ENCODE data around the gene RAB43. TPM values are rescaled to one million over a fixed set of nuclear protein-coding genes. Genes with fewer than 3 reads are reported as not detected.
A peak's percentile ranks its signal among the peaks of the same experiment; 100 is the strongest.
"Not testable (repeated sequence)": the region's sequence is repeated elsewhere in the genome, so short reads cannot be mapped to it uniquely, and the experiment has no call there.

RAB43 gene
- total RNA-seq, 1 donor from 2014 or later: 3.7 TPM

DNA sequence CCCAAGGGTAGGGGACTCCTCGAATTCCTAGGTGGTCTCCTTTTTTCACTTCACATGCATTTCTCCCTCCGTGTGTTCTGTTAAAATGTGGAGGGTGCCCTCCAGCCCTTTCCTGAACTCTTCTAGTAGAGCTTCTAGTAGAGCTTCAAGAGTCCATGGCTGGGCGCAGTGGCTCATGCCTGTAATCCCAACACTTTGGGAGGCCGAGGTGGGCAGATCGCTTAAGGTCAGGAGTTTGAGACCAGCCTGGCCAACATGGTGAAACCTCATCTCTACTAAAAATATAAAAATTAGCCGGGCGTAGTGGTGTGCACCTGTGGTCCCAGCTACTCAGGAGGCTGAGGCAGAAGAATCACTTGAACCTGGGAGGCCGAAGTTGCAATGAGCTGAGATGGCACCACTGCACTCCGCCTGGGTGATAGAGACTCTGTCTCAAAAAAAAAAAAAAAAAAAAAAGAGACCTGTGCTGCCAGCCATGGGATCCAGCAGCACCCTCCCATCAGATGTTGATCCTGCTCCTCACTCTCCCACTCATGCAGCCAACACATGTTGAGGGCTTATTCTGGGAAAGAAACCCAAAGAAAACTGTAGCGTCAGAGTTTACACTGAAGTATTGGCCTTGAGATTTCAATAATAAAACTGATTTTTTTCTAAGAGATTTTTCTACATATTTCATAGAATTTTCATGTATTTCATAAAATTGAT is 10.4 kb downstream of the RAB43 start:
- not testable (repeated sequence) for H3K4me3 ChIP-seq (ENCODE audit: low read length in 3 of 3); H3K36me3 ChIP-seq (ENCODE audit: control insufficient read depth in 3 of 3, insufficient read depth in 3 of 3, low read length in 3 of 3); H3K27me3 ChIP-seq (ENCODE audit: control insufficient read depth in 3 of 3, insufficient read depth in 3 of 3, low read length in 3 of 3); H3K9ac ChIP-seq (ENCODE audit: low read depth in 1 of 3, low read length in 3 of 3); H3K27ac ChIP-seq (ENCODE audit: low read depth, low read length); H3K9me3 ChIP-seq (ENCODE audit: control insufficient read depth in 3 of 3, low read length in 3 of 3); H3K4me1 ChIP-seq (ENCODE audit: control insufficient read depth in 3 of 3, insufficient read depth in 3 of 3, low read length in 3 of 3)

GRCh38 chr3:129107793-129108192 is 13.8 kb downstream of the RAB43 start:
- H3K4me1 ChIP-seq (ENCODE audit: control insufficient read depth in 3 of 3, insufficient read depth in 3 of 3, low read length in 3 of 3): peaks cover 0 to 3% (median 0%) of the 10 kb centered on the region in 3 donors
- H3K4me3 ChIP-seq (ENCODE audit: low read length in 3 of 3): no peak overlapping the region
- no peak overlapping the region for H3K9ac ChIP-seq (ENCODE audit: low read depth in 1 of 3, low read length in 3 of 3)
- no peaks in the 10 kb centered on the region for H3K9me3 ChIP-seq (ENCODE audit: control insufficient read depth in 3 of 3, low read length in 3 of 3)
- H3K36me3 ChIP-seq (ENCODE audit: control insufficient read depth in 3 of 3, insufficient read depth in 3 of 3, low read length in 3 of 3): peaks cover 2 to 6% (median 5%) of the 10 kb centered on the region in 3 donors
- H3K27ac ChIP-seq (ENCODE audit: low read depth, low read length): no peak overlapping the region
- H3K27me3 ChIP-seq (ENCODE audit: control insufficient read depth in 3 of 3, insufficient read depth in 3 of 3, low read length in 3 of 3): no peaks in the 10 kb centered on the region

GRCh38 chr3:129106866-129107565 is 14.6 kb downstream of the RAB43 start:
- Histone ChIP-seq H3K4me1 (ENCODE audit: control insufficient read depth in 3 of 3, insufficient read depth in 3 of 3, low read length in 3 of 3) (peaks cover 0 to 3% (median 0%) of the 10 kb centered on the region in 3 donors), H3K9me3 (ENCODE audit: control insufficient read depth in 3 of 3, low read length in 3 of 3) (no peaks in the 10 kb centered on the region), H3K36me3 (ENCODE audit: control insufficient read depth in 3 of 3, insufficient read depth in 3 of 3, low read length in 3 of 3) (peaks cover 2 to 5% (median 3%) of the 10 kb centered on the region in 3 donors), H3K9ac (ENCODE audit: low read depth in 1 of 3, low read length in 3 of 3) (no peak overlapping the region), H3K4me3 (ENCODE audit: low read length in 3 of 3) (no peak overlapping the region), H3K27me3 (ENCODE audit: control insufficient read depth in 3 of 3, insufficient read depth in 3 of 3, low read length in 3 of 3) (no peaks in the 10 kb centered on the region), H3K27ac (ENCODE audit: low read depth, low read length) (no peak overlapping the region)

GRCh38 chr3:129106320-129106719 is 15.3 kb downstream of the RAB43 start:
- peaks cover 2 to 5% (median 3%) of the 10 kb centered on the region in 3 donors for H3K36me3 ChIP-seq (ENCODE audit: control insufficient read depth in 3 of 3, insufficient read depth in 3 of 3, low read length in 3 of 3)
- H3K4me1 ChIP-seq (ENCODE audit: control insufficient read depth in 3 of 3, insufficient read depth in 3 of 3, low read length in 3 of 3): peaks cover 0 to 3% (median 0%) of the 10 kb centered on the region in 3 donors
- no peaks in the 10 kb centered on the region for H3K9me3 ChIP-seq (ENCODE audit: control insufficient read depth in 3 of 3, low read length in 3 of 3)
- H3K27me3 ChIP-seq (ENCODE audit: control insufficient read depth in 3 of 3, insufficient read depth in 3 of 3, low read length in 3 of 3): no peaks in the 10 kb centered on the region
- H3K27ac ChIP-seq (ENCODE audit: low read depth, low read length): no peak overlapping the region
- no peak overlapping the region for H3K4me3 ChIP-seq (ENCODE audit: low read length in 3 of 3)
- peak overlapping the region in 1 of 3 donors; percentile 43 for H3K9ac ChIP-seq (ENCODE audit: low read depth in 1 of 3, low read length in 3 of 3)

DNA sequence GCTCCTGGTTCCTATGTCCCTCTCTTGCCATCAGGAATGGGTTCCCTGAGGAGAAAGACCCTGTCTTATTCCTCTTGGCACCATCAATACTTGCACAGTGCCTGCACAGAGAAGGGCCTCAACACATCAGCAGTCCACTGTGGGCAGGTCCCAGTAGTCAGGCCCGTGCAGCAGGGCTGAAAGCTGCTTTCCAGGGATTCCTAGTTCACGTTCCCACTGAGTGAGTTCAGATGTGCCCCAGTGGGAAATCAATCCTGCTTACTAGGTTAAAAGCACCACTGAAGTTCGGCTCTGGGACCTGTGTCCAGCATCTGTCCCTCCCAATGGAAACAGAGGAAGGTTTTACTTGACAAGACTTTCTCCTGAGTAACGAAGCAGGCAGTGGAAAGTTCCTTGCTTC is 15.7 kb downstream of the RAB43 start:
- no peak overlapping the region for H3K4me3 ChIP-seq (ENCODE audit: low read length in 3 of 3)
- H3K9ac ChIP-seq (ENCODE audit: low read depth in 1 of 3, low read length in 3 of 3): peak overlapping the region in 1 of 3 donors; percentile 43
- H3K36me3 ChIP-seq (ENCODE audit: control insufficient read depth in 3 of 3, insufficient read depth in 3 of 3, low read length in 3 of 3): peaks cover 2 to 3% (median 3%) of the 10 kb centered on the region in 3 donors
- no peaks in the 10 kb centered on the region for H3K27me3 ChIP-seq (ENCODE audit: control insufficient read depth in 3 of 3, insufficient read depth in 3 of 3, low read length in 3 of 3)
- H3K9me3 ChIP-seq (ENCODE audit: control insufficient read depth in 3 of 3, low read length in 3 of 3): no peaks in the 10 kb centered on the region
- H3K27ac ChIP-seq (ENCODE audit: low read depth, low read length): no peak overlapping the region
- peaks cover 0 to 3% (median 0%) of the 10 kb centered on the region in 3 donors for H3K4me1 ChIP-seq (ENCODE audit: control insufficient read depth in 3 of 3, insufficient read depth in 3 of 3, low read length in 3 of 3)

DNA sequence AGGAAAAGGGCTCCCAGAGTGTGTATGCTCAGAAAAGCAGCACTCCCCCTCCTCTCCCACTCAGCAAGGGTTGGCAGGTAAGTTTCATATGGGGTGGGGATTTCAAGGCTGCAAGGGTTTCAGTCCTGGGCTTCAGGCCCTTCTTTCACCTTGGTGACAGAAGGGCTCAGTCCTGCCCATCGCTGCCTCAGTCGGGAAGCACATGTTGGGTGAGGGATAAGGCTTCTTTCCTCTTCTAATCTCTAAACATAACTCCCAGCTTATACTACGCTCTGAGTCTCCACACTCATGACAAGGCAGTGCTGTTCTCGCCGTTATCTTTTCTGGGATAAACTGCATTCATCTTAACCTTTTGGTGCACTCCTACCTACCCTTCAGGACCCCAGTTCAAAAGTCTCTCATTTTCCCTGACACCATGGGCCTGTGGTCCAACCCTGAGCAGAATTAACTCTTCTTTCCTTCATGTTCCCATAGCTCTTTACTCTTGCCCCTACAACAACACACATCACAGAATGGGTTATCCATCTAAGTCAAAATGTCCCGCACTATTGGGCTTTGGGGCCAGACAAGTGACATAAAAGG is 17.0 kb downstream of the RAB43 start:
- no peaks in the 10 kb centered on the region for H3K9me3 ChIP-seq (ENCODE audit: control insufficient read depth in 3 of 3, low read length in 3 of 3)
- no peak overlapping the region for H3K4me3 ChIP-seq (ENCODE audit: low read length in 3 of 3)
- H3K27ac ChIP-seq (ENCODE audit: low read depth, low read length): no peak overlapping the region
- H3K36me3 ChIP-seq (ENCODE audit: control insufficient read depth in 3 of 3, insufficient read depth in 3 of 3, low read length in 3 of 3): peaks cover 2 to 3% (median 2%) of the 10 kb centered on the region in 3 donors
- H3K27me3 ChIP-seq (ENCODE audit: control insufficient read depth in 3 of 3, insufficient read depth in 3 of 3, low read length in 3 of 3): no peaks in the 10 kb centered on the region
- peaks cover 0 to 3% (median 0%) of the 10 kb centered on the region in 3 donors for H3K4me1 ChIP-seq (ENCODE audit: control insufficient read depth in 3 of 3, insufficient read depth in 3 of 3, low read length in 3 of 3)
- H3K9ac ChIP-seq (ENCODE audit: low read depth in 1 of 3, low read length in 3 of 3): no peak overlapping the region

- Histone ChIP-seq H3K4me1 (ENCODE audit: control insufficient read depth in 3 of 3, insufficient read depth in 3 of 3, low read length in 3 of 3) (peaks cover 0 to 3% (median 0%) of the 10 kb centered on the region in 3 donors), H3K4me3 (ENCODE audit: low read length in 3 of 3) (no peak overlapping the region), H3K27ac (ENCODE audit: low read depth, low read length) (no peak overlapping the region), H3K27me3 (ENCODE audit: control insufficient read depth in 3 of 3, insufficient read depth in 3 of 3, low read length in 3 of 3) (no peaks in the 10 kb centered on the region), H3K36me3 (ENCODE audit: control insufficient read depth in 3 of 3, insufficient read depth in 3 of 3, low read length in 3 of 3) (peaks cover 2 to 3% (median 2%) of the 10 kb centered on the region in 3 donors), H3K9me3 (ENCODE audit: control insufficient read depth in 3 of 3, low read length in 3 of 3) (no peaks in the 10 kb centered on the region), H3K9ac (ENCODE audit: low read depth in 1 of 3, low read length in 3 of 3) (no peak overlapping the region)
Measured at GRCh38 chr3:129104051-129104450, 17.6 kb downstream of the RAB43 start.

- peaks cover 2 to 3% (median 2%) of the 10 kb centered on the region in 3 donors for H3K36me3 ChIP-seq (ENCODE audit: control insufficient read depth in 3 of 3, insufficient read depth in 3 of 3, low read length in 3 of 3)
- H3K4me1 ChIP-seq (ENCODE audit: control insufficient read depth in 3 of 3, insufficient read depth in 3 of 3, low read length in 3 of 3): peaks cover 0 to 3% (median 0%) of the 10 kb centered on the region in 3 donors
- H3K27me3 ChIP-seq (ENCODE audit: control insufficient read depth in 3 of 3, insufficient read depth in 3 of 3, low read length in 3 of 3): no peaks in the 10 kb centered on the region
- H3K27ac ChIP-seq (ENCODE audit: low read depth, low read length): no peak overlapping the region
- no peak overlapping the region for H3K4me3 ChIP-seq (ENCODE audit: low read length in 3 of 3)
- H3K9ac ChIP-seq (ENCODE audit: low read depth in 1 of 3, low read length in 3 of 3): no peak overlapping the region
- H3K9me3 ChIP-seq (ENCODE audit: control insufficient read depth in 3 of 3, low read length in 3 of 3): no peaks in the 10 kb centered on the region
Measured at GRCh38 chr3:129103296-129103695, 18.3 kb downstream of the RAB43 start.

GRCh38 chr3:129101370-129102138 is 20.1 kb downstream of the RAB43 start:
- Histone ChIP-seq H3K9me3 (ENCODE audit: control insufficient read depth in 3 of 3, low read length in 3 of 3) (no peaks in the 10 kb centered on the region), H3K9ac (ENCODE audit: low read depth in 1 of 3, low read length in 3 of 3) (no peak overlapping the region), H3K4me1 (ENCODE audit: control insufficient read depth in 3 of 3, insufficient read depth in 3 of 3, low read length in 3 of 3) (peaks cover 0 to 3% (median 0%) of the 10 kb centered on the region in 3 donors), H3K36me3 (ENCODE audit: control insufficient read depth in 3 of 3, insufficient read depth in 3 of 3, low read length in 3 of 3) (peaks cover 2 to 7% (median 3%) of the 10 kb centered on the region in 3 donors), H3K4me3 (ENCODE audit: low read length in 3 of 3) (no peak overlapping the region), H3K27me3 (ENCODE audit: control insufficient read depth in 3 of 3, insufficient read depth in 3 of 3, low read length in 3 of 3) (no peaks in the 10 kb centered on the region), H3K27ac (ENCODE audit: low read depth, low read length) (no peak overlapping the region)
